ENCODE results near the gene ALG14. TPM values are rescaled to one million over a fixed set of nuclear protein-coding genes. Genes with fewer than 3 reads are reported as not detected.

ALG14 gene
- polyA plus RNA-seq, 1 donor from 2014 or later, result 2.6 TPM

DNA sequence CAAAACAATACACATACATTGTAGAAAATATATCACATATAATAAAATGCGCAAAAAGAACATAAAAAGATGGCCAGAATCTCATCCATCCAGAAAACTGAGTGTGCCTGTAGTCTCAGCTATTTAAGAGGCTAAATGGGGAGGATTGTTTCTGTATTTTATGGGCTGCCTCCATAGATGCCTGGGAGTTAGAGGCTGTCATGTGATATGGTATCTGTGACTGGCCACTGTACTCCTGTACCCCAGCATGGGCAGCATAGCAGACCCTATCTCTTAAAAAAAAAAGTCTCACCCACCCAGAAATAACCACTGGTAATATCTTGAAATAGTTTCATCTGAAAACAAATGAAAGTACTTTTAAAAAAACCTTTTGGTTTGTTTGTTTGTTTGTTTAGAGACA is 40.9 kb upstream of the ALG14 start:
- no peaks in the 10 kb centered on the region for H3K9me2 ChIP-seq (ENCODE audit: insufficient read depth, low read length)
- no peaks in the 10 kb centered on the region for H3K9me3 ChIP-seq (ENCODE audit: low read length)
- no peak overlapping the region for H2AFZ ChIP-seq (ENCODE audit: low read depth, low read length)
- H3K4me3 ChIP-seq (ENCODE audit: low read length), result no peak overlapping the region
- H3K36me3 ChIP-seq (ENCODE audit: insufficient read depth, low read length), result no peaks in the 10 kb centered on the region
- H3K27ac ChIP-seq (ENCODE audit: low read length), result no peak overlapping the region
- H3F3A ChIP-seq (ENCODE audit: insufficient read depth, low read length, poor library complexity, severe bottlenecking), result peaks cover 5% of the 10 kb centered on the region
- H3K79me2 ChIP-seq (replicated peaks; ENCODE audit: insufficient read depth, low read length), result no peaks in the 10 kb centered on the region
- no peaks in the 10 kb centered on the region for H4K20me1 ChIP-seq (ENCODE audit: insufficient read depth)
- no peak overlapping the region for H3K4me2 ChIP-seq (ENCODE audit: low read length)
- H3K9ac ChIP-seq (ENCODE audit: low read length), result no peak overlapping the region
- peaks cover 5% of the 10 kb centered on the region for H3K27me3 ChIP-seq (ENCODE audit: insufficient read depth, low read depth, low read length)
- TF ChIP-seq EP300 (conservative IDR thresholded peaks at IDR 0.05; ENCODE audit: poor library complexity, severe bottlenecking) (no peak), EZH2 (IDR thresholded peaks at IDR 0.05; ENCODE audit: borderline replicate concordance, insufficient read depth, low read length, poor library complexity, severe bottlenecking) (no peak)
- TF ChIP-seq, protein P1, sequence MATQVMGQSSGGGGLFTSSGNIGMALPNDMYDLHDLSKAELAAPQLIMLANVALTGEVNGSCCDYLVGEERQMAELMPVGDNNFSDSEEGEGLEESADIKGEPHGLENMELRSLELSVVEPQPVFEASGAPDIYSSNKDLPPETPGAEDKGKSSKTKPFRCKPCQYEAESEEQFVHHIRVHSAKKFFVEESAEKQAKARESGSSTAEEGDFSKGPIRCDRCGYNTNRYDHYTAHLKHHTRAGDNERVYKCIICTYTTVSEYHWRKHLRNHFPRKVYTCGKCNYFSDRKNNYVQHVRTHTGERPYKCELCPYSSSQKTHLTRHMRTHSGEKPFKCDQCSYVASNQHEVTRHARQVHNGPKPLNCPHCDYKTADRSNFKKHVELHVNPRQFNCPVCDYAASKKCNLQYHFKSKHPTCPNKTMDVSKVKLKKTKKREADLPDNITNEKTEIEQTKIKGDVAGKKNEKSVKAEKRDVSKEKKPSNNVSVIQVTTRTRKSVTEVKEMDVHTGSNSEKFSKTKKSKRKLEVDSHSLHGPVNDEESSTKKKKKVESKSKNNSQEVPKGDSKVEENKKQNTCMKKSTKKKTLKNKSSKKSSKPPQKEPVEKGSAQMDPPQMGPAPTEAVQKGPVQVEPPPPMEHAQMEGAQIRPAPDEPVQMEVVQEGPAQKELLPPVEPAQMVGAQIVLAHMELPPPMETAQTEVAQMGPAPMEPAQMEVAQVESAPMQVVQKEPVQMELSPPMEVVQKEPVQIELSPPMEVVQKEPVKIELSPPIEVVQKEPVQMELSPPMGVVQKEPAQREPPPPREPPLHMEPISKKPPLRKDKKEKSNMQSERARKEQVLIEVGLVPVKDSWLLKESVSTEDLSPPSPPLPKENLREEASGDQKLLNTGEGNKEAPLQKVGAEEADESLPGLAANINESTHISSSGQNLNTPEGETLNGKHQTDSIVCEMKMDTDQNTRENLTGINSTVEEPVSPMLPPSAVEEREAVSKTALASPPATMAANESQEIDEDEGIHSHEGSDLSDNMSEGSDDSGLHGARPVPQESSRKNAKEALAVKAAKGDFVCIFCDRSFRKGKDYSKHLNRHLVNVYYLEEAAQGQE (IDR thresholded peaks at IDR 0.05; ENCODE audit: borderline replicate concordance), result no peak

DNA sequence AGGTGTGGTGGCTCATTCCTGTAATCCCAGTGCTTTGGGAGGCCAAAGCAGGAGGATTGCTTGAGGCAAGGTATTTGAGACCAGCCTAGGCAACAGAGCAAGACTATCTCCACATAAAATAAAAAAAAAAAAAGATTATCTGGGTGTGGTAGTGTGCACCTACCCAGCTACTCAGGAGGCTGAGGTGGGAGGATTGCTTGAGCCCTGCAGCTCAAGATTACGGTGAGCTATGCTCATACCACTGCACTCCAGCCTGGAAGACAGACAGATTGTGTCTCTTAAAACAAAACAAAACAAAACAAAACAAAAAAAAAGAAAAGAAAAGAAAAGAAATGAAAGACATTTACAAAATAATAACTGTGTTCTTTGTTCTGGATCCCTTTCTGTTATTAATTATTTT is 38.3 kb upstream of the ALG14 start:
- Histone ChIP-seq H3K27me3 (ENCODE audit: insufficient read depth, low read depth, low read length) (no peaks in the 10 kb centered on the region), H3K9ac (ENCODE audit: low read length) (no peak overlapping the region), H2AFZ (ENCODE audit: low read depth, low read length) (no peak overlapping the region)

More for the DNA sequence above, 38.3 kb upstream of the ALG14 start:
- no peaks in the 10 kb centered on the region for H4K20me1 ChIP-seq (ENCODE audit: insufficient read depth)
- TF ChIP-seq SMC3 (conservative IDR thresholded peaks at IDR 0.05; ENCODE audit: poor library complexity) (no peak), CTCF (IDR thresholded peaks at IDR 0.05; ENCODE audit: poor library complexity, severe bottlenecking) (no peak), EP300 (conservative IDR thresholded peaks at IDR 0.05; ENCODE audit: poor library complexity, severe bottlenecking) (no peak), POLR2AphosphoS5 (IDR thresholded peaks at IDR 0.05) (no peak), TAF1 (IDR thresholded peaks at IDR 0.05; ENCODE audit: low read depth) (no peak), RAD21 (conservative IDR thresholded peaks at IDR 0.05) (no peak), EZH2 (IDR thresholded peaks at IDR 0.05; ENCODE audit: borderline replicate concordance, insufficient read depth, low read length, poor library complexity, severe bottlenecking) (no peak), MXI1 (conservative IDR thresholded peaks at IDR 0.05; ENCODE audit: poor library complexity, severe bottlenecking) (no peak)
- TF ChIP-seq, protein P1 (IDR thresholded peaks at IDR 0.05; ENCODE audit: borderline replicate concordance), result no peak
- no peak overlapping the region for H3K27ac ChIP-seq (ENCODE audit: low read length)
- H3K79me2 ChIP-seq (replicated peaks; ENCODE audit: insufficient read depth, low read length), result no peaks in the 10 kb centered on the region
- H3K9me2 ChIP-seq (ENCODE audit: insufficient read depth, low read length), result no peaks in the 10 kb centered on the region
- H3F3A ChIP-seq (ENCODE audit: insufficient read depth, low read length, poor library complexity, severe bottlenecking), result no peaks in the 10 kb centered on the region
- H3K4me2 ChIP-seq (ENCODE audit: low read length), result no peak overlapping the region
- no peaks in the 10 kb centered on the region for H3K36me3 ChIP-seq (ENCODE audit: insufficient read depth, low read length)
- H3K9me3 ChIP-seq (ENCODE audit: low read length), result no peaks in the 10 kb centered on the region
- no peak overlapping the region for H3K4me3 ChIP-seq (ENCODE audit: low read length)

Measured in neural cell (in vitro differentiated cells).